ENCODE data around the gene TOR1A. TPM values are rescaled to one million over a fixed set of nuclear protein-coding genes. Genes with fewer than 3 reads are reported as not detected.

Gene TOR1A
- total RNA-seq, 1 donor from 2014 or later, result 22.9 TPM

Other genes with a start within 250 kb of the TOR1A start
- gene C9orf50, start 203.0 kb downstream of the TOR1A start, total RNA-seq, result not detected in 2 replicates
- 23.7 and 25.7 TPM in 2 replicates for gene NTMT1, start 198.0 kb downstream of the TOR1A start, total RNA-seq
- gene ASB6, start 182.0 kb downstream of the TOR1A start, total RNA-seq, result 9.2 and 13.9 TPM in 2 replicates
- gene PRRX2, start 158.5 kb downstream of the TOR1A start, total RNA-seq, result 0.13 and 1.2 TPM in 2 replicates
- 0.25 and 0.26 TPM in 2 replicates for gene PTGES, start 71.1 kb downstream of the TOR1A start, total RNA-seq
- 17.5 and 25.8 TPM in 2 replicates for gene TOR1B, start 21.0 kb downstream of the TOR1A start, total RNA-seq
- 22.1 and 24.1 TPM in 2 replicates for gene C9orf78, start 11.1 kb upstream of the TOR1A start, total RNA-seq
- 4.7 and 8.5 TPM in 2 replicates for gene USP20, start 11.3 kb upstream of the TOR1A start, total RNA-seq
- gene FNBP1, start 219.1 kb upstream of the TOR1A start, total RNA-seq, result 35.0 and 37.4 TPM in 2 replicates
- 19.8 and 29.3 TPM in 2 replicates for gene GPR107, start 229.8 kb upstream of the TOR1A start, total RNA-seq

Data from dermis microvascular lymphatic vessel endothelial cell (primary cell).